CD14-positive monocyte (primary cell): ENCODE results near the gene ARHGDIB. TPM values are rescaled to one million over a fixed set of nuclear protein-coding genes. Genes with fewer than 3 reads are reported as not detected.

Experiments
- DNase-seq, 3 donors: peaks; one replicate each; pipeline ENCODE4 v3.0.0-alpha.2; 2011 to 2022
- H2AFZ ChIP-seq: 2 replicates; pipeline ENCODE4 v1.6.0; 2012; ENCODE audit warnings: mild to moderate bottlenecking, low read depth, low read length, inconsistent platforms; ENCODE audit not compliant: insufficient read depth, poor library complexity, severe bottlenecking
- H3K27ac ChIP-seq, 2 donors: 1 replicate in 1 of 2; 2 replicates in 1 of 2; pipeline ENCODE4 v1.5.1; 2012 to 2013; ENCODE audit warnings: low read length in 2 of 2, control low read depth in 1 of 2, inconsistent platforms in 1 of 2, low read depth in 1 of 2, mild to moderate bottlenecking in 1 of 2
- H3K27me3 ChIP-seq, 2 donors: one replicate each; pipeline versions ENCODE4 v1.6.0 to v1.6.1; 2011 to 2013; ENCODE audit warnings: low read length in 2 of 2; ENCODE audit not compliant: control insufficient read depth in 2 of 2, insufficient read depth in 2 of 2
- H3K36me3 ChIP-seq, 2 donors: replicated peaks in 1 of 2; 1 replicate in 1 of 2; 2 replicates in 1 of 2; pipeline versions ENCODE4 v1.5.1 to v1.6.1; 2012 to 2013; ENCODE audit warnings: low read length in 2 of 2, control low read depth in 1 of 2, inconsistent platforms in 1 of 2, mild to moderate bottlenecking in 1 of 2; ENCODE audit not compliant: insufficient read depth in 2 of 2, control insufficient read depth in 1 of 2
- H3K4me1 ChIP-seq, 2 donors: 1 replicate in 1 of 2; 2 replicates in 1 of 2; pipeline versions ENCODE4 v1.5.1 to v1.6.1; 2012 to 2013; ENCODE audit warnings: low read length in 2 of 2, control low read depth in 1 of 2, inconsistent platforms in 1 of 2, mild to moderate bottlenecking in 1 of 2, moderate library complexity in 1 of 2; ENCODE audit not compliant: insufficient read depth in 2 of 2, control insufficient read depth in 1 of 2
- H3K4me2 ChIP-seq: replicated peaks from 2 replicates; pipeline ENCODE3; 2012; ENCODE audit warnings: low read length, moderate library complexity, mild to moderate bottlenecking; ENCODE audit not compliant: poor library complexity, severe bottlenecking; ENCODE audit errors: extremely low read depth
- H3K4me3 ChIP-seq, 3 experiments: fragments of 200-600 bp in 1 of 3; sonication (generic) in 1 of 3; replicated peaks in 1 of 3; 1 replicate in 2 of 3; 2 replicates in 1 of 3; pipeline ENCODE4 v1.5.1; 2011 to 2013; ENCODE audit warnings: low read length in 3 of 3, mild to moderate bottlenecking in 3 of 3, control low read depth in 2 of 3, low read depth in 2 of 3, inconsistent platforms in 1 of 3, moderate library complexity in 1 of 3
- H3K79me2 ChIP-seq: 2 replicates; pipeline ENCODE4 v1.6.0; 2012; ENCODE audit warnings: mild to moderate bottlenecking, control low read depth, inconsistent platforms, low read length, moderate library complexity; ENCODE audit not compliant: insufficient read depth
- H3K9ac ChIP-seq: 2 replicates; pipeline ENCODE4 v1.6.0; 2017; ENCODE audit warnings: low read length, mild to moderate bottlenecking; ENCODE audit not compliant: insufficient read depth, poor library complexity, severe bottlenecking
- H3K9me3 ChIP-seq, 2 donors: replicated peaks in 1 of 2; 1 replicate in 1 of 2; 2 replicates in 1 of 2; pipeline versions ENCODE4 v1.5.1 to v1.6.1; 2012 to 2013; ENCODE audit warnings: low read length in 2 of 2, control low read depth in 1 of 2; ENCODE audit not compliant: control insufficient read depth in 1 of 2, insufficient read depth in 1 of 2
- H4K20me1 ChIP-seq: 2 replicates; pipeline ENCODE4 v1.6.0; 2012; ENCODE audit warnings: mild to moderate bottlenecking, low read length, control low read depth, moderate library complexity; ENCODE audit not compliant: insufficient read depth
- H3K27ac Mint-ChIP-seq, 7 donors: one replicate each; pipeline ENCODE4 v1.8.0; 2020; ENCODE audit warnings: mild to moderate bottlenecking in 7 of 7, mixed read lengths in 7 of 7, moderate library complexity in 6 of 7, inconsistent platforms in 2 of 7
- H3K27me3 Mint-ChIP-seq, 3 donors: one replicate each; pipeline ENCODE4 v1.8.0; 2021 to 2022; ENCODE audit warnings: low read depth in 3 of 3, mild to moderate bottlenecking in 3 of 3, mixed read lengths in 3 of 3, moderate library complexity in 3 of 3, inconsistent platforms in 1 of 3
- H3K36me3 Mint-ChIP-seq, 2 donors: one replicate each; pipeline ENCODE4 v1.8.0; 2020; ENCODE audit warnings: mixed read lengths in 2 of 2, inconsistent platforms in 1 of 2, mild to moderate bottlenecking in 1 of 2
- H3K4me1 Mint-ChIP-seq: one replicate; pipeline ENCODE4 v1.8.0; 2020; ENCODE audit warnings: mild to moderate bottlenecking, mixed read lengths
- H3K4me3 Mint-ChIP-seq, 2 donors: one replicate each; pipeline ENCODE4 v1.8.0; 2020; ENCODE audit warnings: mild to moderate bottlenecking in 2 of 2, mixed read lengths in 2 of 2, moderate library complexity in 1 of 2
- H3K9me3 Mint-ChIP-seq, 7 donors: one replicate each; pipeline ENCODE4 v1.8.0; 2020 to 2022; ENCODE audit warnings: mixed read lengths in 7 of 7, mild to moderate bottlenecking in 6 of 7, moderate library complexity in 6 of 7, inconsistent platforms in 2 of 7
- WGBS: methylation state at CpG from one replicate; pipeline ENCODE4 v1.1.5; 2013; ENCODE audit warnings: missing lambda C conversion rate; ENCODE audit not compliant: insufficient coverage; 5-methylcytosine and 5-hydroxymethylcytosine counted together
- intact Hi-C, 2 donors: fragments of 100-400 bp; cut with micrococcal nuclease; formaldehyde crosslinking; loops; one replicate each; pipeline versions ENCODE4 v1.15.0 to v1.15.1; 2023
- polyA plus RNA-seq, 3 donors: library from polyadenylated mRNA; depleted of rRNA in 1 of 3; unstranded in 2 of 3; stranded (reverse) in 1 of 3; fragments of 300-500 nt in 2 of 3; fragments of >200 nt in 1 of 3; fragmentation: Illumina TruSeq in 2 of 3; gene quantifications; 1 replicate in 2 of 3; 2 replicates in 1 of 3; pipeline ENCODE4 v1.2.3, GENCODE V29; 2012 to 2021
- TF ChIP-seq, protein P1 (sequence below): fragments of 200-600 bp; IDR thresholded peaks from one replicate; pipeline ENCODE4 v1.8.0; 2022; ENCODE audit warnings: antibody characterized with exemption, mild to moderate bottlenecking

ARHGDIB gene
- polyA plus RNA-seq, 3 donors, result 1,199 to 2,228 (median 1,854) TPM

DNA sequence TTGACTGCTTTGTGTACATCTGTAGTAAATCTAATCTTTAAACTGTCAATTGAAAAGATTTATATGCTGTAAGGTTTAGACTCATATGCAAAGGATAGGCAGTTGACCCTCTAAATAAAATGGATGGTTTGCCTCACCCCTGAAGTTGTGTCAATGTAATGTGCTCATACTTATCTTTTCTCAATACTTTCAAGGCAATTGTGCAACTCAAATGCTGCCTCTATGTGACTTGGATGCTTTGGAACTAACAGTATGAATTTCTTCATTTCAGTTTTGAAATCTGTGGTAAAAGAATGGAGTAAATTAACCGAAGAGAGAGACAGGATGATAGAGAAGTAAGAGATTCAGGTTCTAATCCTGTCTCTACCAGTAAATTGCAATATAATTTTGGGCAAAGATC is 21.2 kb upstream of the ARHGDIB start:
- intact Hi-C loops, result no loop called here
- peak overlapping the region in 1 of 2 donors; percentile 89 for H3K4me3 Mint-ChIP-seq

DNA sequence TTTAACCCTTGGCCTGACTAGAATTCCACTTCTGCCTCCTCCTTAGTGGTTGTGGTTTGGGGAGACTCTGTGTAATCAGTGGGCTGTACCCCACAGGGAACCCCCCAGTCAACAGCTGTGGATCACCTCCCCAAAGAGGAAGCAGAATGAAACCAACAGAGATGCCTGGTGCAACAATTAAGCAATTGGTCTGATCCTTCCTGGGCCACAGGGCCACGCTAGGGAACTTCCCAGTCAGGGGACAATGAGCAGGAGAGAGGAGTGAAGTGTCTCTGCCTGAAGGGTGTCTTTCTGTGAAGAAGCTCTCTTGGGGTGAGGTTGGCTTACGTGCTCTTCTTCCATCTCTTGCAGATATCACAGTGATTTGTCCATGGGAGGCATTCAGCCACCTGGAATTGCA is 19.6 kb upstream of the ARHGDIB start:
- Histone ChIP-seq H3K27ac (peak overlapping the region; percentile 91 to 98), H3K27me3 (no peaks in the 10 kb centered on the region), H3K79me2 (peaks cover 20% of the 10 kb centered on the region), H4K20me1 (no peaks in the 10 kb centered on the region), H3K4me2 (peak overlapping the region; percentile 74), H2AFZ (no peak overlapping the region), H3K9ac (peak overlapping the region; percentile 71), H3K4me3 (peak overlapping the region; percentile 19 to 69 (median 69)), H3K4me1 (peaks cover 74 to 78% of the 10 kb centered on the region in 2 donors), H3K36me3 (no peaks in the 10 kb centered on the region), H3K9me3 (no peaks in the 10 kb centered on the region)
- TF ChIP-seq, protein P1, sequence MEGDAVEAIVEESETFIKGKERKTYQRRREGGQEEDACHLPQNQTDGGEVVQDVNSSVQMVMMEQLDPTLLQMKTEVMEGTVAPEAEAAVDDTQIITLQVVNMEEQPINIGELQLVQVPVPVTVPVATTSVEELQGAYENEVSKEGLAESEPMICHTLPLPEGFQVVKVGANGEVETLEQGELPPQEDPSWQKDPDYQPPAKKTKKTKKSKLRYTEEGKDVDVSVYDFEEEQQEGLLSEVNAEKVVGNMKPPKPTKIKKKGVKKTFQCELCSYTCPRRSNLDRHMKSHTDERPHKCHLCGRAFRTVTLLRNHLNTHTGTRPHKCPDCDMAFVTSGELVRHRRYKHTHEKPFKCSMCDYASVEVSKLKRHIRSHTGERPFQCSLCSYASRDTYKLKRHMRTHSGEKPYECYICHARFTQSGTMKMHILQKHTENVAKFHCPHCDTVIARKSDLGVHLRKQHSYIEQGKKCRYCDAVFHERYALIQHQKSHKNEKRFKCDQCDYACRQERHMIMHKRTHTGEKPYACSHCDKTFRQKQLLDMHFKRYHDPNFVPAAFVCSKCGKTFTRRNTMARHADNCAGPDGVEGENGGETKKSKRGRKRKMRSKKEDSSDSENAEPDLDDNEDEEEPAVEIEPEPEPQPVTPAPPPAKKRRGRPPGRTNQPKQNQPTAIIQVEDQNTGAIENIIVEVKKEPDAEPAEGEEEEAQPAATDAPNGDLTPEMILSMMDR, result no peak
- Mint-ChIP-seq H3K27ac (peak overlapping the region; percentile 95 to 100 (median 99)), H3K4me3 (peak overlapping the region; percentile 62 to 89), H3K4me1 (peaks cover 77% of the 10 kb centered on the region), H3K9me3 (no peaks in the 10 kb centered on the region), H3K36me3 (no peaks in the 10 kb centered on the region), H3K27me3 (no peaks in the 10 kb centered on the region)
- 0% methylated on average over 1 of the region's 2 CpGs for WGBS
- intact Hi-C loops, result loop anchor here in 1 of 2 donors (2.0 kb wide), 1 partner anchor 20 kb away; the partner anchor contains the start of gene ARHGDIB
- DNase-seq, result peak; percentile 92 to 99 (median 97)

More for the DNA sequence above, 21.2 kb upstream of the ARHGDIB start:
- Histone ChIP-seq H3K27ac (peak overlapping the region; percentile 91 to 98), H3K4me3 (peak overlapping the region in 2 of 3 experiments; percentile 0 to 69), H3K36me3 (no peaks in the 10 kb centered on the region), H3K79me2 (peaks cover 18% of the 10 kb centered on the region), H4K20me1 (no peaks in the 10 kb centered on the region), H3K9me3 (no peaks in the 10 kb centered on the region), H3K4me1 (peaks cover 68 to 78% of the 10 kb centered on the region in 2 donors), H3K27me3 (no peaks in the 10 kb centered on the region), H3K4me2 (peak overlapping the region; percentile 74), H3K9ac (peak overlapping the region; percentile 71), H2AFZ (no peak overlapping the region)
- Mint-ChIP-seq H3K4me1 (peaks cover 76% of the 10 kb centered on the region), H3K36me3 (no peaks in the 10 kb centered on the region), H3K27ac (peak overlapping the region; percentile 95 to 100 (median 99)), H3K9me3 (no peaks in the 10 kb centered on the region), H3K27me3 (no peaks in the 10 kb centered on the region)
- DNase-seq, result peak; percentile 70 to 94 (median 89)
- TF ChIP-seq, protein P1, result no peak
- WGBS, result no CpG with 5 or more reads among the region's 1 CpG
